ENCODE data around the gene GDPD4.

DNA sequence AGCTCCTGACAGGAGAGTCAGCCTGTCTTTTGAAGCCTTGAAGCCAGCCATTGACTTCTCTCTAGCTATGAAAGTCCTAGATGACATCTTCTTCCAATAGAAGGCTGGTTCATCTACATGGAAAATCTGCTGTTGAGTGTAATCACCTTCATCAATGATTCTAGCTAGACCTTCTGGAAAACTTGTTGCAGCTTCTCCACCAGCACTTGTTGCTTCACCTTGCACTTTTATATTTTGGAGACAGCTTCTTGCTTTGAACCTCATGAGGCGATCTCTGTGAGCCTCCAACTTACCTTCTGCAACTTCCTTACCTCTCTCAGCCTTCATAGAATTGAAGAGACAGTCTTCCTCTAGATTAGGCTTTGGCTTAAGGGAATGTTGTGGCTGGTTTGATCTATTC is 115.2 kb downstream of the GDPD4 start:
- TF ChIP-seq POLR2A (IDR thresholded peaks at IDR 0.05): no peak
- TF ChIP-seq CTCF (IDR thresholded peaks at IDR 0.05): no peak
